GM18868 (cell line): ENCODE results near the gene DARS1.
A peak's percentile ranks its signal among the peaks of the same experiment; 100 is the strongest.
"Not testable (repeated sequence)": the region's sequence is repeated elsewhere in the genome, so short reads cannot be mapped to it uniquely, and the experiment has no call there.

Experiments
- ATAC-seq: cut with Tn5 transposase; IDR thresholded peaks from one replicate; pipeline ENCODE4 v1.9.1; 2021; ENCODE audit warnings: mild to moderate bottlenecking, moderate library complexity; ENCODE audit not compliant: unreplicated experiment

DARS1 gene

GRCh38 chr2:135986507-135986906 is 1.1 kb upstream of the DARS1 start:
- ATAC-seq: no peak

- peak; percentile 54 for ATAC-seq
Measured at GRCh38 chr2:135985826-135986393, 484 bp upstream of the DARS1 start.

GRCh38 chr2:135984199-135985017 is 1.0 kb downstream of the DARS1 start:
- peak; percentile 45 for ATAC-seq

- ATAC-seq: no peak
Measured at GRCh38 chr2:135980434-135981079, 4.9 kb downstream of the DARS1 start.

DNA sequence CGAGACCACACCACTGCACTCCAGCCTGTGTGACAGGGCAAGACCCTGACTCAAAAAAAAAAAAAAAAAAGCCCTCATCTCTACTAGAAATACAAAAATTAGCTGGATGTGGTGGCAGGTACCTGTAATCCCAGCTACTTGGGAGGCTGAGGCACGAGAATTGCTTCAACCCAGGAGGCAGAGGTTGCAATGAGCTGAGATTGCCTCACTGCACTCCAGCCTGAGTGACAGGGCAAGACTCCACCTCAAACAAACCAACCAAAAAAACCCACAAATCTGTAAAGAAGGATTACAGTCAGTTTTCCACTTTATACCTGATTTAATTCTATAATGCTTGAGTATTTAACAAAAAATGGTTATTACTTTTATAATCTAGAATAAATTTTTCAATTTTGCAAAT is 9.7 kb downstream of the DARS1 start:
- no peak for ATAC-seq

DNA sequence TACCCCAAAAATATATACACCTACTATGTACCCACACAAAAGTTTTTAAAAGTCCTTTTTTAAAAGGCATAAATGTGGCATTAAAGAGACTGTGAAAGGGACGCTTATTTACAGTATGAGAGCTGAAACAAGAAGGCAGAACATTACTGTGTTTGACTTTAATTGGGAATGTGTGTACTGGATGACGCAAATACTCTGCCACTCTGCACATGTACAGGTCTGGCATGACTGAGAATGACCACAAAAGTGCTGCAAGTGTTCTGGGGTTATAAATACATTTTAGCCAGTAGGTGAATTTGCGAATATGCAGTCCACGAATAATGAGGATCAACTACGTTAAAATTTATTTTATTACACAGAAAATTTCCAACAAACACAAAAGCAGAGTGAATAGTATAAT is 11.4 kb downstream of the DARS1 start:
- ATAC-seq: no peak

- ATAC-seq: no peak
Measured at GRCh38 chr2:135969655-135970387, 15.6 kb downstream of the DARS1 start.

DNA sequence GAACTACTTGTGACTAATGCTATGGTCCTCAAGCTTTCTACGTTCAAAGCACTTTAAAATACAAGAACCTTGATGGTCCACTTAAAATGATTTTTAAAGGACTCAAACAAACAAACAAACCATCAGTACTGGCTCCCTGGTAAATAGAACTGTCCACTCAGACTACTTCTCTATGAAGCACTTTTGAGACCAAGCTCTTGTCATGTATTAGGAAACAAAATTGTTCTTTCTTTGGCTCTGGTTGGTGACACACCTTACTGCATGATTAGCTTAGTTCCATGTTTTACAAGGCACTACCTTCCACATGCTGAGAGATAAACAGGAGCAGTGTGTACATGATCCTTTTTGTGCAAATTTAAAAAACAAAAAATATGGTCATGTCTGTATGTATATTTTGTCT is 19.7 kb downstream of the DARS1 start:
- no peak for ATAC-seq

DNA sequence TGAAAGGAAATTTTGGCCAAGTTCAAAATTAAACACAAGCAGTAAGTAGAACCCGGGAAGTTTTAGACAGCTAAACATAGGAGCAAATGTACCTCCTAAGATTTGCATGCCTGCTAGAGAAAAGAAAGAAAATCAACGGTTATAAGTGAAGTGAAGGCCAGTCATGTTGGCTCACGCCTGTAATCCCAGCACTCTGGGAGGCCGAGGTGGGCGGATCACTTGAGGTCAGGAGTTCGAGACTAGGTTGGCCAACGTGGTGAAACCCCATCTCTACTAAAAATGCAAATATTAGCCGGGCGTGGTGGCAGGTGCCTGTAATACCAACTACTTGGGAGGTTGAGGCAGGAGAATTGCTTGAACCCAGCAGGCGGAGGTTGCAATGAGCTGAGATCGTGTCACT is 21.0 kb downstream of the DARS1 start:
- not testable (repeated sequence) for ATAC-seq

DNA sequence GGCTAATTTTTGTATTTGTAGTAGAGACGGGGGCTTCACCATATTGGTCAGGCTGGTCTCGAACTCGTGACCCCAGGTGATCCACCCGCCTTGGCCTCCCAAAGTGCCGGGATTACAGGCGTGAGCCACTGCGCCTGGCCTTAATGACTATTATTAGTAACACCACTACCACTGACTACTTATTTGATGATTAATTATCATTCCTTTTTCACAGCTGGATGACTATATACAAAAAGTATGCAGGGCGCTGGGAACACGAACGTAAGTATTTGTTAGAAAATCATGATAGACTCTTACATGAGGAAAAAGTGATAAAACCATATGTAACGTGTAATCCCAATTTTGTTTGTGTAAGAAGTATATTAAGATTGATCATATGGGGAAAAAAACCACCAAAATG is 21.6 kb downstream of the DARS1 start:
- no peak for ATAC-seq

DNA sequence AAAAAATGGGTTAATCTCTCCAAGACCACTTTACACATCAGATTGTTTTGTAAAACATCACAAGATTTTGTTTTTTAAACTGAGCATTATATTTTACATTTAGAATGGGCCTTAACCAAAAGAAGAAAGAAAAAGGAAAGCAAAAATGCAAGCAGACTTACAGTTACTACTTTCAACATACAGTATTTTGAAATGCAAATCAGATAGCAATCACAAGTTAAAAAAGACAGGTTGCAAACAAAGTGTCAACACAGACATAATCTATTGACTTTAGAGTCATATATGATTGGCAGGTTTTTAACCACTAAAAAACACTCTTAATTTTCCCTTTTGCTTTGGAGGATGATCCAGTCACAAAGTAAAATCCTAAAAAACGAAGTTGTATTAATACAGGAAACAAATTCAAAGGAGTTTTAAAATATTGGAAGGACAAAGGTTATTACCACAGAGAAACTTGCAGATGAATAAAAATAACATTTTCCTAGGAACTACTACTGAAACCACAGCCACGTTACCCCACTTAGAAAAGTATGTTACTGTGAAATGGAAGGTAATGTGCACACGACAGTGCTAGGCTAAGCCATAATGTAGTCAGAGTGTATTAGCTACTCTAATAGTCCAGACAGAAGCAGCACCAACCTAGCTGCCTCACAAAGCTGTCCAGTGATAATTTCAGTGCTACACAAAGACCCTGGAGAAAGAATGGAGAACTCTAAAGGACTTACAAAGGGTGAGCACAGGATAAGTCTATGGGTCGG is 22.9 kb downstream of the DARS1 start:
- ATAC-seq: peak; percentile 53

DNA sequence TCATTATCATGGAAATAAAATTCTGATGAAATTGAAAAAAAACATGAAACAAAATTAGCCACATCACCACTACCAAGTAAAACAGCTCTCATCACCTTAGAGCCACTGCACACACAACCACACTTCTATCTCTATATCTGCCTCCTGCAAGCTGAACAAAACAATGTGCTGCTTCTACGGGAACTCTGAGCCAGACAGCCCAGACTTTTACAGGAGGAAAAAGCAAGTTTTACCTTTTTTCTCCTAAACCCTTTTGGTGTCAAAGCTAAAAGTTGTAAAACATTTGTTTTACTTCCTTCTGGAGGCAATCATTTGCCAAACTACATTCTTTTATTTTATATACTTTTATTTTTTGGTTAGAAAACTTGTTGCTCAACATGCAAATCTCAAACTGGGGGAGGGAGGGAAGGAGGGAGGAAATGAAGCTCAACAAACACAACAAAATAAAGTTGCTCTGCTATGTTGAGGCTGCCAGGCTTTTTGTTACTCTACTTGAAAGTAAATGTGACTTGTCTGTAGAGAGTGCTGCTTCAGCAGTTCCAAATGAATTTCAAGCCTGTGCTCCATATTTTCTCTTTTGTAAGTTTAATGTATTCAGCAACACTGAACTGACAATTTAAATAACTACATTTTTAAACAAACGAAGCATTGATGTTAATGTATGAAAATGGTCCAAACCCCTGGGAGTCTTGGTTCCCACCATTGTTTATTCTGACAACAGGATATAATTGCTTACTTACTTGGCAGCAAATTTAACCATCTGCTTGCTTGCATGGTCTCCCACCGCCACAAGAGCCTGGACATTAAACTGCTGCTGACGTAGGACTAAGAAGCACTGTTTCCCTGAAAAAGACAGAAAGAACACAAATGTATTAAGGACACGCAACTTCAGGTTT is 24.5 kb downstream of the DARS1 start:
- ATAC-seq: no peak

DNA sequence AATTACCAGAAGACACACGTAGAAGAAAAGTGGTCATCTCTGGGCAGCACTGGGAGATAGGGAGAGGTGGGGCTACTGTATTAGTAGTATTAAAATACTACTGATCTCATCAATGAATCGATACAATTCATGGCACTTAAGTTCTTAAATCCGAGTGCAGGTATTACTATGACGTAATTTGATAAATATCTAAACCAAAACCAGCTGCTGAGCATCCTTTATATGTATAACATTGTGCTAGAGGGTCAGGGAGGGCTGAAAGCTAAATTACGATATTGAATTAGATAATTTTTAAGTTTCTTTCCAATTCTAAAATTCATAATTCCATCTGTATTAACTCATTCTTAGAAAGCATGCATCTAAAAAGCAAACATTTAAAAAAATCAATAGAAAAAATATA is 25.3 kb downstream of the DARS1 start:
- no peak for ATAC-seq

DNA sequence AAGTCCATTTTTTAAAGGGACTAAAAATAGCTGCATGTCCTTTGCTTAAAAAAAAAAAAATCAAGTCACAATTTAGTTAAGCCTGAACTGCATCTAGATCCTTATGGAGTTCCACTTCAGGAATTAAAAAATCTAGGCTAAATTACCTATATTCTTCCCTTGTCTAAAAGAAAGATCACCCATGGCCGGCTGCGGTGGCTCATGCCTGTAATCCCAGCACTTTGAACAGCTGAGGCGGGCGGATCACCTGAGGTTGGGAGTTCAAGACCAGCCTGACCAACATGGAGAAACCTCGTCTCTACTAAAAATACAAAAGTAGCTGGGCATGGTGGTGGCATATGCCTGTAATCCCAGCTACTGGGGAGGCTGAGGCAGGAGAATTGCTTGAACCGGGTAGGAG is 26.5 kb downstream of the DARS1 start:
- ATAC-seq: not testable (repeated sequence)

DNA sequence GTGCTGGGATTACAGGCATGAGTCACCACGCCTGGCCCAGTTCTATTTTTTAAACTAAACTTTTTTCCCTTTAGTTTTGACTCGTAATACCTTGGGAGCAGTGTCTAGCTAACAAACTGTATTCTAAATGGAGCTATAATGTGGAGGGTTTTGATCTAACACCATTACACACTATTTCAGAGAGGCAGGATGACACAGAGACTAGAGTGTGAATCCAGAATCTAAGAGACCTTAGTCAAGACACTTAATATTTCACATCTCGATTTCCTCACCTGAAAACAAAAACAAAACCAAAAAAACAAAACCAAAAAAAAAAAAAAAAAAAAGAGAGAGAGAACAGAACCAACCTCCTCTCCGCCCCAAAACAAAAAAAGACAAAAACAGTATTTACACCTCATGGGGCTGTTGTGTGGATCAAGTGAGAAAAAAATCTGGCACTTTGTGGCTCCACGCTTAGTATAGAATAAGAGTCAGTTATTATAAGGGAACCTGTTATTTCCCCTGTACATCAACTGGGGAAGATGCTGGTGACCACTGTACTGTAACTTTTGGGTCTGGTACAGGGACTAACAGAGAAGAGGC is 31.3 kb downstream of the DARS1 start:
- ATAC-seq: no peak

- no peak for ATAC-seq
Measured at GRCh38 chr2:135952891-135953290, 32.5 kb downstream of the DARS1 start.

DNA sequence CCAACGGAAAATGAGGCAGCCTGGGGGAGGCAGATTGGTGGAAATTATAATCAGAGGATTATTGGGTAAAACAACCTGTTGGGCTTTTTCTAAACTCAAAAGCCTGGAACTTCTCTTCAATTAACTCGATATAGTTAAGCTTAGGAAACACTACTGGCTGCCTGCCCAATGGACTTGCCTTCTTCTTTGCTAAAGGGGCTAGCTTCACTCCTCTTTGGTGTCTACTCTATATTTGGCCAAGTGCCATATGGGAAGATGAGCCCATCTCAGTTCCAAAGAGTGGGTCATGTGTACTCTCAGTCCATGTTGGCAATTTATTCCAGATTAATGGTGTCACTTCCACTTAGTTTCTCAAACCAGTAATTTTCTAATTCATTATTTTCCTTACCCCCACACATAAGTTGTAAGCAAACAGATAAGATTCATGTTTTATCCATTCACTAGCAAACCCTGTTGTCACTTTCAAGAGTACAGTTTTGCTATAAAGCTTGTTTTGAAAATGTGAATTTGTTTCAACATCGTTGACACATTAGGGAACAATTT is 34.3 kb downstream of the DARS1 start:
- ATAC-seq: no peak

DNA sequence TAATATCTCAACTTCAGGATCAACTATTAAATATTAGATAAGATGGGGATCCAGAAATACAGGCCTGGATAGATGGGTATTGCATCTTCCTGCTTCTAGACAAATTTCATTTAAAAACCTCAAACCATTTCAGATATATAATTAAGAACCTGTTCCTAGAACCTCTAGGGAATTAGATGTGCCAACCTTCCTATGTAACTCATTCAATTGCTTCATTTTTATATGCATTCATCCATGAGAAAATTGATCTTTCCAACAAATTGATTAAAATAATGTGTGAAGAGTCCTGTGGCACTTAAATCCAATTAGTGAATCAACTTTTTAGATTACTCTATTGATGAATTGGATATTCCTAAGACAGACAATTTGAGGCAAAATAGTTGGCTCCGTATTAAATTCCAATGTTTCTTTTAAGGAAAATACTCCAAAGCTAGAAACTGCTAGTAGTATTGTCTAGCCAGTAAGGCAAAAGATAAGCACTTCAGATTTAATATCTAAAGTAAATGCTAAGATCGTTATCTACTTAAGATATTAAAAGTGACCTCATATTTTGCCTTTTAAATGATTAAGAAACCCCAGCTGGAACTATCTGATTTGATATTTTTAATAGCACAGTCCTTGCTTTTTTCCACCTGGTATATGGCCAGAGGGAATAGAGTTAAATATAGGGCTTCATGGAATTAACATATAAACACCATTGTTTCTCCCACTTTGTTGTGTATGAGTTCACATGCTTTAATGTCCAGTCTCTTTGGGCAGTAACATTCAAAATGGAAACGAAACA is 35.8 kb downstream of the DARS1 start:
- no peak for ATAC-seq
